Measurements from ENCODE around the gene BBS2.
A peak's percentile ranks its signal among the peaks of the same experiment; 100 is the strongest.

Gene BBS2

GRCh38 chr16:56542039-56542438 lies 22.2 kb upstream of the BBS2 start:
- no peak overlapping the region for H3K4me3 ChIP-seq
- DNase-seq (ENCODE audit: low spot score) = no peak
- H3K27ac ChIP-seq = no peak overlapping the region
- TF ChIP-seq CTCF (IDR thresholded peaks at IDR 0.05) = no peak

DNA sequence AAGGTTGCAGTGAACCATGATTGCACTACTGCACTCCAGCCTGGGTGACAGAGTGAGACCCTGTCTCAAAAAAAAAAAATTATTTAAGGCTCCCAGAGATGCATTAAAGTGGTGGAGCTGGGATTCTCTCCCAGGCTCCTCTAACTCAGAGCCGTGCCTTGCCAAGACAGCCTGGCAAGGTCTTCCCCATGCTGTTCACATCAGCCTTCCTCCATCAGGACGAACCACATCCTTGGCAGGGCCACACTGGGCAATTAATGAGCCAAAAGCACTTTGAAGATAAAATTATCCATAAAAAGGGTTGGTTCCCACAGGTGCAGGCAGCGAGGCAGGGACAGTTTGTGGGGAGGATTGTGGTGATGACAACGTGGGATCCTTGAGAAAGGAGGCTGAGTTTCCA lies 19.8 kb upstream of the BBS2 start:
- TF ChIP-seq CTCF (IDR thresholded peaks at IDR 0.05) = no peak
- Histone ChIP-seq H3K27ac (peak overlapping the region in 1 of 2 donors; percentile 43), H3K4me3 (no peak overlapping the region)
- DNase-seq (ENCODE audit: low spot score) = no peak

GRCh38 chr16:56538331-56538730 lies 18.5 kb upstream of the BBS2 start:
- Histone ChIP-seq H3K4me3 (no peak overlapping the region), H3K27ac (no peak overlapping the region)
- DNase-seq (ENCODE audit: low spot score) = no peak
- TF ChIP-seq CTCF (IDR thresholded peaks at IDR 0.05) = no peak

GRCh38 chr16:56534847-56535383 lies 15.1 kb upstream of the BBS2 start:
- TF ChIP-seq CTCF (IDR thresholded peaks at IDR 0.05) = no peak
- Histone ChIP-seq H3K27ac (no peak overlapping the region), H3K4me3 (no peak overlapping the region)
- no peak for DNase-seq (ENCODE audit: low spot score)

- no peak overlapping the region for H3K27ac ChIP-seq
- DNase-seq (ENCODE audit: low spot score) = no peak
- no peak overlapping the region for H3K4me3 ChIP-seq
- TF ChIP-seq CTCF (IDR thresholded peaks at IDR 0.05) = no peak
Observed at GRCh38 chr16:56532714-56533113, 12.9 kb upstream of the BBS2 start.

GRCh38 chr16:56530872-56531271 lies 11.0 kb upstream of the BBS2 start:
- H3K4me3 ChIP-seq = no peak overlapping the region
- DNase-seq (ENCODE audit: low spot score) = no peak
- H3K27ac ChIP-seq = no peak overlapping the region
- TF ChIP-seq CTCF (IDR thresholded peaks at IDR 0.05) = no peak

DNA sequence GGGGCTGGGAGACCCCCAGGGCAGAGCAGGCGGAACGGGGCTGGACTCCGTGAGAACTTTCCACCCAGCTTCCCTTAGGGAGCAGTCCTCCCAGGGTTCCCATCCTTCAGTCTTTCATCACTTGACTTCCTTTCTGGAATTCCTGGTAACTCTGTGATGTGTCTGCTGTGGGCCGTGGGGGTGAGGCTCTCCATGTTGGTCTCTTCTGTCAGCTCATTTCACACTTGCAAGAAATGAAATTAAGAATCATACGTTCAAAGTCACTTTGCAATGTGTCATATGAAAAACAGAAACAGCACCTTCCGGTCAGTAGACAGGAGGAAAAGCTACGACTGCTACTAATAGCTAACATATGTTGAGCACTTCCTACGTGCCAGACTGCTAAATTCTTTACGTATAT lies 5.4 kb upstream of the BBS2 start:
- DNase-seq (ENCODE audit: low spot score) = no peak
- Histone ChIP-seq H3K4me3 (no peak overlapping the region), H3K27ac (no peak overlapping the region)
- no peak for TF ChIP-seq CTCF (IDR thresholded peaks at IDR 0.05)

Data from coronary artery (tissue), 2 donors.